Measurements from ENCODE around the gene PRSS38. TPM values are rescaled to one million over a fixed set of nuclear protein-coding genes. Genes with fewer than 3 reads are reported as not detected.

Gene PRSS38
- polyA plus RNA-seq, 5 donors = not detected

Other genes with a start within 250 kb of the PRSS38 start
- 10 to 100 TPM; 13.8 to 18.4 (median 16.0) TPM for gene JMJD4, start 80.4 kb upstream of the PRSS38 start, polyA plus RNA-seq (ENCODE audit: insufficient read depth in 1 of 5, insufficient read length in 5 of 5, low replicate concordance in 1 of 5)
- gene SNAP47, start 80.2 kb upstream of the PRSS38 start, polyA plus RNA-seq (ENCODE audit: insufficient read depth in 1 of 5, insufficient read length in 5 of 5, low replicate concordance in 1 of 5) = 10 to 100 TPM; 37.5 to 46.2 (median 40.0) TPM
- gene WNT9A, start 132.3 kb downstream of the PRSS38 start, polyA plus RNA-seq (ENCODE audit: insufficient read depth in 1 of 5, insufficient read length in 5 of 5, low replicate concordance in 1 of 5) = 1 to 10 TPM; 1.9 to 3.0 (median 2.4) TPM
- under 1 TPM in 2 of 5 donors, not detected in 3; 0.05 to 0.06 TPM for gene WNT3A, start 191.3 kb downstream of the PRSS38 start, polyA plus RNA-seq (ENCODE audit: insufficient read depth in 1 of 5, insufficient read length in 5 of 5, low replicate concordance in 1 of 5)

Measured in right lung (tissue), 5 donors.